Bronchial epithelial cell (primary cell): ENCODE data around the gene KAZN. TPM values are rescaled to one million over a fixed set of nuclear protein-coding genes. Genes with fewer than 3 reads are reported as not detected.
A peak's percentile ranks its signal among the peaks of the same experiment; 100 is the strongest.

Source experiments
- DNase-seq: peaks from one replicate; pipeline ENCODE4 v3.0.0-alpha.2; 2010; ENCODE audit warnings: low read depth
- FAIRE-seq: peaks from 2 replicates; lab custom pipeline; 2011; peaks lifted over from hg19 to GRCh38; lab: Jason Lieb, UNC
- H3K27me3 ChIP-seq: 2 replicates; pipeline ENCODE4 v1.5.1; 2011; ENCODE audit warnings: low read length; ENCODE audit not compliant: control insufficient read depth, insufficient read depth
- H3K36me3 ChIP-seq: 2 replicates; pipeline ENCODE4 v1.5.1; 2011; ENCODE audit warnings: low read length; ENCODE audit not compliant: control insufficient read depth, insufficient read depth
- H3K4me3 ChIP-seq: 2 replicates; pipeline ENCODE4 v1.5.1; 2011; ENCODE audit warnings: mild to moderate bottlenecking, low read depth, low read length, control low read depth
- total RNA-seq: library from RNA; depleted of rRNA; stranded (reverse); fragments of >200 nt; gene quantifications from 2 replicates; pipeline ENCODE4 v1.2.1, GENCODE V29; 2014
- TF ChIP-seq, protein P1 (sequence below): IDR thresholded peaks from 2 replicates; pipeline ENCODE4 v1.5.1; 2011; ENCODE audit warnings: mild to moderate bottlenecking, moderate library complexity, low read length, control low read depth, inconsistent platforms; ENCODE audit not compliant: insufficient read depth, severe bottlenecking

KAZN gene
- total RNA-seq, 1 donor from 2014 or later: 4.7 TPM

DNA sequence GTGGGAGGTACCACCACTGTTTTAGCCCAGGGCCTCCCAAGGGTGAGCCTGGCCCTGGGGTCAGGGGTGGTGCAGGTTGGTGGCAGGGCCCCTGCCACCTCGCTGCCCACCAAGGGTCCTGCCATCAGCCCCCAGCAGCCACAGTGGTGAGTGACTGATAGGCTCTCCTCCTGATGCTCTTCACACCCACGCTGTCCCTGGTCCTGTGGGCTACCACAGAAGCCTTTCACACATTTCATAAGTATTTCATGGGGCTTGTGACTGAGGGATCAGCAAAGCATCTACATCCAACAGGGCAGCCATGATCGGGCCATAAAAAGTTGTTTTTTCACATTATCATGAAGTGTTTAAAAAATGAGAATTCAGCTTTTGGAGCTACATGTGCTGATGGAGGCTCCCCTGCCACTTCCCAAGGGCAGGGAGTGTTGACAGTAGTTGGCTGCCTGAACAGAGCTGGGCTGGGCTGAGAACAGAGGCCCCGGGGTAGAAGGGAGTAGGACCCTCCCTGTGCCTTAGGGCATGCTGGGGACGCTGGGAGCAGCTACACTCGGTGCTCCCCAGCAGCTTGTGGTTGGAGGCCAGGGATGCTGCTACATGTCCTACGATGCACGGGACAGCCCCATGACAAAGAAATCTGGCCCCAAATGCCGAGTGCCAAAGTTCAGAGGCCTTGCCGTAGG lies 482.0 kb downstream of the KAZN start:
- Histone ChIP-seq H3K27me3 (no peaks in the 10 kb centered on the region), H3K36me3 (no peaks in the 10 kb centered on the region), H3K4me3 (no peak overlapping the region)
- DNase-seq (no peak), FAIRE-seq (no peak)
- TF ChIP-seq, protein P1, sequence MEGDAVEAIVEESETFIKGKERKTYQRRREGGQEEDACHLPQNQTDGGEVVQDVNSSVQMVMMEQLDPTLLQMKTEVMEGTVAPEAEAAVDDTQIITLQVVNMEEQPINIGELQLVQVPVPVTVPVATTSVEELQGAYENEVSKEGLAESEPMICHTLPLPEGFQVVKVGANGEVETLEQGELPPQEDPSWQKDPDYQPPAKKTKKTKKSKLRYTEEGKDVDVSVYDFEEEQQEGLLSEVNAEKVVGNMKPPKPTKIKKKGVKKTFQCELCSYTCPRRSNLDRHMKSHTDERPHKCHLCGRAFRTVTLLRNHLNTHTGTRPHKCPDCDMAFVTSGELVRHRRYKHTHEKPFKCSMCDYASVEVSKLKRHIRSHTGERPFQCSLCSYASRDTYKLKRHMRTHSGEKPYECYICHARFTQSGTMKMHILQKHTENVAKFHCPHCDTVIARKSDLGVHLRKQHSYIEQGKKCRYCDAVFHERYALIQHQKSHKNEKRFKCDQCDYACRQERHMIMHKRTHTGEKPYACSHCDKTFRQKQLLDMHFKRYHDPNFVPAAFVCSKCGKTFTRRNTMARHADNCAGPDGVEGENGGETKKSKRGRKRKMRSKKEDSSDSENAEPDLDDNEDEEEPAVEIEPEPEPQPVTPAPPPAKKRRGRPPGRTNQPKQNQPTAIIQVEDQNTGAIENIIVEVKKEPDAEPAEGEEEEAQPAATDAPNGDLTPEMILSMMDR: no peak

DNA sequence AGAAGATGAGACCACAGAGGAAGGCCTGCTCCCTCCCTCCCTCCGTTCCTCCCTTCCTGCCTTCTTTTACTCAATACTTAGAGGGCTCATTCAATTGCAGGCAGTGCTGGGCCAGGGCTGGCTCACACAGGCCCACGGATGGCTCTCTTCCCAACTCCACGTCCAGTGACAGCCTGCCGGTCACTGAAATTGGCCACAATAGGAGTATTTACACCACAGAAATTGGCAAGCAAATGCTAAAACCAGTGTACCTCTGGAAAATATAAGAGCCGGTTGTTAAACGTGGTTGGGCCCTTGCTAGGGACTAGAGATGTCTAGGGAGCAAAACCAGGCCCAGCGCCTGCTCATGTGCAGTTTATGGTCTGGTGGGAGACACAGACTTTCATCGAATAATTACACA lies 482.6 kb downstream of the KAZN start:
- no peaks in the 10 kb centered on the region for H3K27me3 ChIP-seq
- DNase-seq (no peak), FAIRE-seq (no peak)
- no peaks in the 10 kb centered on the region for H3K36me3 ChIP-seq
- no peak overlapping the region for H3K4me3 ChIP-seq
- TF ChIP-seq, protein P1: no peak

DNA sequence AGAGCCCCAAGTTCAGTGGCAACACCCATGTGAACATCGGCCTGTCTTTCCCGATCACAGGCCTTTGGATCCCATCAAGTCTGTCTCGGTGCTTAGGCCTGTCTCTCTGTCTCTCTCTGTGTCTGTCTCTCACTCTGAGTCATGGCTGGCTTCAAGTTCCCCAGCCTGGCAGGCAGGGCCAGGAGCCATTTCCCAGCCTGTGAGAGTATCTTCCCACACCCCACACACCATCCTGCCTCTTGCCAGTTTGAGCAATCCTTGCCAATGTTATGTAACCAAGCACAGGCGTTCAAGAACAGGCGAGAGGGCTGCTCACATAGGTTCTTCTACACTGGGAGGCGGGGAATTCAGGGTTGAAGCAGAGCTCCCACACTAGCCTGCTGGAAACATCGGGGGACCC lies 485.1 kb downstream of the KAZN start:
- H3K36me3 ChIP-seq: no peaks in the 10 kb centered on the region
- FAIRE-seq (no peak), DNase-seq (peak; percentile 61)
- TF ChIP-seq, protein P1: no peak
- no peak overlapping the region for H3K4me3 ChIP-seq
- no peaks in the 10 kb centered on the region for H3K27me3 ChIP-seq

GRCh38 chr1:15088281-15088971 lies 489.9 kb downstream of the KAZN start:
- no peak overlapping the region for H3K4me3 ChIP-seq
- DNase-seq: no peak
- TF ChIP-seq, protein P1: no peak
- FAIRE-seq: no peak
- H3K36me3 ChIP-seq: no peaks in the 10 kb centered on the region
- no peaks in the 10 kb centered on the region for H3K27me3 ChIP-seq

DNA sequence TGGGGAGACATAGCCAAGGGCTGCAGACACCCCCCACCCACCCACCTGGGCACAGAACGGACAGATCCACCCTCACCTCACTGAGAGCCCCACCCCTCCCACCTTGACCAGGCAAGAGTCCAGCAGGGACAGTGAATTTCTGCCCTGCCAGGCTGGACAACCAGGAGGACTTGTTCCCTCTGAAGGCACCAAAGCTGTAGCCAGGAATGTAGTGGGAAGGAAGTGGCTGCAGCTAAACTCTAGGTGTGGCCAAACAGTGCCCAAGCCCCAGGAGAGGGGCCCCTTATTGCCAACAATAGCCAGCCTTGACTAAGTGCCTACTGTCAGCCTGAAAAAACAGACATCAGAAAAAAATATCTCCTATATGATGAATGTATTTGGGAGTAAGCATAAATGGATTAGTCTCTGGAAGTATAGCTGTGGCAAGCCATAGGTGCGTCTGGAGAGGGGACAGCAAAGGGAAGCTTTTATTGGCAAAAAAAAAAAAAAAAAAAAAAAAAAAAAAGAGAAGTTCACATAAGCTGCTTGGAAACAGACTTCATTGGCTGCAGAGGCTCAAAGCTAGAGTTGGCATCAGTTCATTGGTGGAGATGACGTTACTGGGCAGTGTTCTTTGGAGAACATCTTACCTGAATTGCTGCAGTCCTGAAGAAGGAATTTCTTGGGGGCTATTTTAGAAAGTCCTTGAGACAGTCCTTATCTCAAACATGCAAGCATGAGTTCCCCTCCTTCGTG lies 490.9 kb downstream of the KAZN start:
- TF ChIP-seq, protein P1: no peak
- peak; percentile 34 for DNase-seq
- H3K36me3 ChIP-seq: no peaks in the 10 kb centered on the region
- H3K27me3 ChIP-seq: no peaks in the 10 kb centered on the region
- no peak for FAIRE-seq
- H3K4me3 ChIP-seq: no peak overlapping the region
